Fibroblast of lung (primary cell): ENCODE results near the gene PIP4K2A.

Source experiments
- EZH2 ChIP-seq: IDR thresholded peaks from 2 replicates; pipeline ENCODE4 v1.5.1; 2012; ENCODE audit warnings: low read length, control low read depth, mild to moderate bottlenecking; ENCODE audit errors: missing control alignments
- TF ChIP-seq, protein P1 (sequence below), 2 donors: IDR thresholded peaks in 1 of 2; conservative IDR thresholded peaks in 1 of 2; 1 replicate in 1 of 2; 2 replicates in 1 of 2; pipeline ENCODE4 v1.5.1; 2011 to 2012; ENCODE audit warnings: low read length in 2 of 2, control low read depth in 1 of 2, inconsistent platforms in 1 of 2, low read depth in 1 of 2, mild to moderate bottlenecking in 1 of 2

DNA sequence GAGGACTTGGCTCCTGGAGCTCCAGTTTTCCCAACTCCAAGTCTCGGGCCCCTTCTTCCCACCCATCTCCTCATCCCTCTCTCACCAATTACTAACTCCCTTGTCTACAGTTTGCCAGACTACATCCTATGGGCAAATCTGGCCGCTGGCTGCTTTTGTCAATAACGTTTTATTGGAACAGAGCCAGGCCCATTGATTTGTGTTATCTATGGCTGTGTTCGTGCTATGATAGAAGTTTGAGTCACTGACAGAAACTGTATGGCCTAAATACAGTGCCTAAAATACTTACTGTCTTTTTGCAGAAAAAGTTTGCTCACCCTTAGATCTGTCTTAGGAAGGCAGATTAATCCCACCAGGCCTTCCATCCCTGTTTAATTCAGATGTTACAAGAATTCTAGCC is 71.3 kb downstream of the PIP4K2A start:
- no peak for TF ChIP-seq EZH2
- TF ChIP-seq, protein P1, sequence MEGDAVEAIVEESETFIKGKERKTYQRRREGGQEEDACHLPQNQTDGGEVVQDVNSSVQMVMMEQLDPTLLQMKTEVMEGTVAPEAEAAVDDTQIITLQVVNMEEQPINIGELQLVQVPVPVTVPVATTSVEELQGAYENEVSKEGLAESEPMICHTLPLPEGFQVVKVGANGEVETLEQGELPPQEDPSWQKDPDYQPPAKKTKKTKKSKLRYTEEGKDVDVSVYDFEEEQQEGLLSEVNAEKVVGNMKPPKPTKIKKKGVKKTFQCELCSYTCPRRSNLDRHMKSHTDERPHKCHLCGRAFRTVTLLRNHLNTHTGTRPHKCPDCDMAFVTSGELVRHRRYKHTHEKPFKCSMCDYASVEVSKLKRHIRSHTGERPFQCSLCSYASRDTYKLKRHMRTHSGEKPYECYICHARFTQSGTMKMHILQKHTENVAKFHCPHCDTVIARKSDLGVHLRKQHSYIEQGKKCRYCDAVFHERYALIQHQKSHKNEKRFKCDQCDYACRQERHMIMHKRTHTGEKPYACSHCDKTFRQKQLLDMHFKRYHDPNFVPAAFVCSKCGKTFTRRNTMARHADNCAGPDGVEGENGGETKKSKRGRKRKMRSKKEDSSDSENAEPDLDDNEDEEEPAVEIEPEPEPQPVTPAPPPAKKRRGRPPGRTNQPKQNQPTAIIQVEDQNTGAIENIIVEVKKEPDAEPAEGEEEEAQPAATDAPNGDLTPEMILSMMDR (conservative IDR thresholded peaks at IDR 0.05 in 1 of 2, IDR thresholded peaks at IDR 0.05 in 1 of 2; ENCODE audit: low read depth in 1 of 2, low read length in 2 of 2) = no peak
